D721Med (cell line): ENCODE results near the gene LTN1.

Experiments used
- DNase-seq: peaks from one replicate; pipeline ENCODE4 v3.0.0; 2011; ENCODE audit warnings: low spot score; ENCODE audit not compliant: insufficient read length
- FAIRE-seq: peaks from 2 replicates; lab custom pipeline; 2011; peaks lifted over from hg19 to GRCh38; lab: Jason Lieb, UNC
- CTCF ChIP-seq: IDR thresholded peaks from 2 replicates; pipeline ENCODE4 v1.5.1; 2012; ENCODE audit warnings: mild to moderate bottlenecking, control low read depth; ENCODE audit not compliant: insufficient read depth; ENCODE audit errors: missing control alignments

The LTN1 gene

GRCh38 chr21:28986677-28987076 is 6.0 kb downstream of the LTN1 start:
- DNase-seq (no peak), FAIRE-seq (no peak)
- no peak for TF ChIP-seq CTCF

GRCh38 chr21:28982637-28983036 is 10.0 kb downstream of the LTN1 start:
- FAIRE-seq (no peak), DNase-seq (no peak)
- no peak for TF ChIP-seq CTCF

GRCh38 chr21:28979092-28979491 is 13.6 kb downstream of the LTN1 start:
- TF ChIP-seq CTCF, result no peak
- no peak for FAIRE-seq
- DNase-seq, result no peak

GRCh38 chr21:28975397-28975796 is 17.3 kb downstream of the LTN1 start:
- TF ChIP-seq CTCF, result no peak
- DNase-seq, result no peak
- peak; percentile 44 for FAIRE-seq

- TF ChIP-seq CTCF, result no peak
- FAIRE-seq, result no peak
Observed at GRCh38 chr21:28974531-28975227, 18.0 kb downstream of the LTN1 start.

GRCh38 chr21:28972398-28972797 is 20.3 kb downstream of the LTN1 start:
- FAIRE-seq (no peak), DNase-seq (no peak)
- no peak for TF ChIP-seq CTCF

More at GRCh38 chr21:28974531-28975227, 18.0 kb downstream of the LTN1 start:
- no peak for DNase-seq

- no peak for FAIRE-seq
- DNase-seq, result no peak
- TF ChIP-seq CTCF, result no peak
Observed at GRCh38 chr21:28971171-28971570, 21.5 kb downstream of the LTN1 start.
